Measurements from ENCODE around the gene PXDN.

- TF ChIP-seq EZH2phosphoT487 (IDR thresholded peaks at IDR 0.05; ENCODE audit: borderline replicate concordance, low read length) (no peak), CTCF (conservative IDR thresholded peaks at IDR 0.05; ENCODE audit: low read depth, low read length) (no peak), EZH2 (IDR thresholded peaks at IDR 0.05; ENCODE audit: low read length, unreplicated experiment) (no peak)
These were observed 152.9 kb downstream of the PXDN start for GRCh38 chr2:1591461-1591770.

Data from PC-3 (cell line).